ENCODE measurements around the gene BAIAP3. TPM values are rescaled to one million over a fixed set of nuclear protein-coding genes. Genes with fewer than 3 reads are reported as not detected.
A peak's percentile ranks its signal among the peaks of the same experiment; 100 is the strongest.
"Not testable (repeated sequence)": the region's sequence is repeated elsewhere in the genome, so short reads cannot be mapped to it uniquely, and the experiment has no call there.

Gene BAIAP3
- total RNA-seq, 3 donors from 2014 or later, result 5.6 to 14.6 (median 5.7) TPM

DNA sequence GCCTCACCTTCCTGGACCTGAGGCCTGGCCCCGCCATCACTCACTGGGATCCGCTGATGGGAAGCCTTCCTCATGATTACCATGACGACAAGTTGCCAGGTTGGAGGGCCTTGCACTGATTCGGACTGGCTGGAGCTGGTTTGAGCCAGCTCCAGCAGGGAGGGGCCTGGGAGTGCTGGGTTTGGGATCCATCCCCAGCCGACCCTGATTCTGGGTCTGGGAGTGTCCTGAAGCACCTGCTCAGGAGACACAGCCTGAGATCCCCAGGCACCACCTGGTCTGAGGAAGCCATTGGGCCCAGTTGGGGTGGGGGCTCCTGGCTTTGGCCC is 5.9 kb upstream of the BAIAP3 start:
- intact Hi-C loops (cut with DNase I, micrococcal nuclease), result no loop called here
- Histone ChIP-seq H3K9me3 (no peaks in the 10 kb centered on the region), H3K4me1 (ENCODE audit: low read depth) (peaks cover 15% of the 10 kb centered on the region), H3K4me3 (no peak overlapping the region), H3K36me3 (ENCODE audit: low read depth) (peaks cover 3% of the 10 kb centered on the region)
- DNase-seq (no peak), ATAC-seq (no peak)
- TF ChIP-seq, protein P1, sequence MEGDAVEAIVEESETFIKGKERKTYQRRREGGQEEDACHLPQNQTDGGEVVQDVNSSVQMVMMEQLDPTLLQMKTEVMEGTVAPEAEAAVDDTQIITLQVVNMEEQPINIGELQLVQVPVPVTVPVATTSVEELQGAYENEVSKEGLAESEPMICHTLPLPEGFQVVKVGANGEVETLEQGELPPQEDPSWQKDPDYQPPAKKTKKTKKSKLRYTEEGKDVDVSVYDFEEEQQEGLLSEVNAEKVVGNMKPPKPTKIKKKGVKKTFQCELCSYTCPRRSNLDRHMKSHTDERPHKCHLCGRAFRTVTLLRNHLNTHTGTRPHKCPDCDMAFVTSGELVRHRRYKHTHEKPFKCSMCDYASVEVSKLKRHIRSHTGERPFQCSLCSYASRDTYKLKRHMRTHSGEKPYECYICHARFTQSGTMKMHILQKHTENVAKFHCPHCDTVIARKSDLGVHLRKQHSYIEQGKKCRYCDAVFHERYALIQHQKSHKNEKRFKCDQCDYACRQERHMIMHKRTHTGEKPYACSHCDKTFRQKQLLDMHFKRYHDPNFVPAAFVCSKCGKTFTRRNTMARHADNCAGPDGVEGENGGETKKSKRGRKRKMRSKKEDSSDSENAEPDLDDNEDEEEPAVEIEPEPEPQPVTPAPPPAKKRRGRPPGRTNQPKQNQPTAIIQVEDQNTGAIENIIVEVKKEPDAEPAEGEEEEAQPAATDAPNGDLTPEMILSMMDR (IDR thresholded peaks at IDR 0.05), result no peak

DNA sequence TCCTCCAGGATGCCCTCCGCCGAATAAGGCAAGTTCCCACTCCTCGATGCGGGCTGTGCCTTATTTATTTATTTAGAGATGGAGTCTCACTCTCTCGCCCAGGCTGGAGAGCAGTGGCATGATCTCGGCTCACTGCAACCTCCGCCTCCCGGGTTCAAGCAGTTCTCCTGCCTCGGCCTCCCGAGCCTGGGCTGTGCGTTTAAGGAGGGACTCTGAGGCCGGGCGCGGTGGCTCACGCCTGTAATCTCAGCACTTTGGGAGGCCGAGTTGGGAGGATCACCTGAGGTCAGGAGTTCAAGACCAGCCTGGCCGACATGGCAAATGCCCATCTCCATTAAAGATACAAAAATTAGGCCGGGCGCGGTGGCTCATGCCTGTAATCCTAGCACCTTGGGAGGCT is 5.3 kb upstream of the BAIAP3 start:
- DNase-seq; intact Hi-C loops (cut with DNase I, micrococcal nuclease); H3K9me3 ChIP-seq; ATAC-seq; H3K4me3 ChIP-seq; H3K36me3 ChIP-seq (ENCODE audit: low read depth): not testable (repeated sequence)
- H3K4me1 ChIP-seq (ENCODE audit: low read depth), result peaks cover 15% of the 10 kb centered on the region

DNA sequence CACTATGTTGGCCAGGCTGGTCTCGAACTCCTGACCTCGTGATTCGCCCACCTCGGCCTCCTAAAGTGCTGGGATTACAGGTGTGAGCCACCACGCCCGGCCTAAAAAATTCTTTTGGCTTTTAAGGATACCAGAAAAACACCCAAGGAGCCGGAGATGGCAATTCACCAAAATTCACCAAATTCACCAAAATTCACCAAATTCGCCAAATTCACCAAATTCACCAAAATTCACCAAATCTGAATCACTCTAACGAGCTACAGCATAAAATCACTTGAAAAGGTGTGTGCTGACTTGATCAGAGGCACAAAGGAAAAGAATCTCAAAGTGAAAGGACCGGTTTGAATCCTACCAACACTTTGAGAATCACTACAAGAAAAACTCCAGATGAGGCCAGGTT is 4.5 kb upstream of the BAIAP3 start:
- H3K9me3 ChIP-seq; DNase-seq; H3K4me3 ChIP-seq; intact Hi-C loops (cut with DNase I, micrococcal nuclease); H3K36me3 ChIP-seq (ENCODE audit: low read depth); ATAC-seq: not testable (repeated sequence)
- H3K4me1 ChIP-seq (ENCODE audit: low read depth), result peaks cover 19% of the 10 kb centered on the region

DNA sequence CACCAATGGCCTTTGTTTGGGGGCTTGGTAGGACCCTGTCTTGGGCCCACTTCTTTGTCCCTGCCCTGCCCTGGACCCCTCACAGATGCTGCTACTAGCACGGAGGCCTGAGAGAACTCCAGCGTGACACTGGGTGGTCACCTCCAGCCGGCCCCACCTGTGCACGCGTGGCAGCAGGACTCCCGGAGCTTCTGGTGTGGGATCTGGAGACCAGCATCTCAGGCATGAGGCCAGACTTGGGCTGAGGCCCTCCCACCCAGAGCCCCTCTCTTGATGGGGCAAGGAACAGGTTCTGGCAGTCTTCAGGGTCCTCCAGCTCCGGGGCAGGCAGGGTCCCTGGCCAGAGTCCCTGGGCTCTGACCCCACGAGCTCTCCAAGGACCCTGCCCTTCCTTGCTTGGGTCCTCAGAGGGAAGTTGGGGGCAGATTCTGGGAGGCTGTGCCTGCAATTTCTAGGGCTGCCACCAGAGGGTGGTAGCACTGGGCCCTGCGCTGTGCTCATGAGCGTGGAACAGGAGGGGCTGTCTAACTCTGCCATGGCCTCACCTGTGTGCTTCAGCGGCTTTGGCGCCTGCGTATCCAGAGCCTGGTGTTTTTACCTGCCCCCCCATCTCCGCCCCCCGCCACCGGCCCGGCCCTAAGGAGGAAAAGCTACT is 3.1 kb upstream of the BAIAP3 start:
- intact Hi-C loops (cut with DNase I, micrococcal nuclease), result no loop called here
- Histone ChIP-seq H3K4me1 (ENCODE audit: low read depth) (peaks cover 24% of the 10 kb centered on the region), H3K4me3 (no peak overlapping the region), H3K36me3 (ENCODE audit: low read depth) (no peaks in the 10 kb centered on the region), H3K9me3 (no peaks in the 10 kb centered on the region)
- ATAC-seq, result no peak
- no peak for DNase-seq
- TF ChIP-seq, protein P1 (IDR thresholded peaks at IDR 0.05), result peak; percentile 27

DNA sequence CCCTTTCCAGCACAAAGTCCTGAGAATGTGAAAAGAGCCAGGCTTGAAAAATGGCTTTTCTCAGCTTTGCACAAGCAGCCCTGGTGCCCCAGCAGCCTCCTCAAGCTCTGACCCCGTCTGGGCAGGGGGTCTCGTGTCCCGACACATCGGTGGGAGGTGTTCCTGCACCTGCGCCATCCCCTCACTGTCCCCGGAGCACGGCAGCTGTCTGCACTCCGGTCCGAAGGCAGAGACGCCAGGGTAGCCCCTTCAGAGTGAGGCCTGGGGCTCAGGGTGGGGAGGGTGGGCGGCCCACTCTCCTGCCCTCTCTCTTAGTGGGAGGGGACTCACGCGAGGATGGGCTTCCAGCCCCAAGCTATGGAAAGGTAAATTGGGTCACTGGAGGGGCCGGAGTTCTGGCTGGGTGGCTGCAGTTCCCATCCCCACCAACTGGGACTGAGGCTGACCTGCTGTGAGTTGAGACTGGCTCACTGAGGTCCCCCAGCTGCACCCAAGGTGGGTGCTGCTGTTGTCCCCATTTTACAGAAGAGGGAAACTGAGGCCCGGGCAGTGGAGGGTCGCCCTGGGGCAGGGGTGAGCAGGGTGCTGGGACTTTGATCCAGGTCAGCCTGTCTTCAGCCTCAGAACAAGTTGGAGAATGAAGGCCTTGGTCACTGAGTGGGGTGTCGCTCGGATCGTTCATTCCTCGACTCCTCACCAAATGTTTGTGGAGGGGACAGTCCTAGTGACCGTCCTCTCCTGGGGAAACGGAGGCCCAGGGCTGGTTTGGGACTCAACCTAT is 2.3 kb upstream of the BAIAP3 start:
- TF ChIP-seq, protein P1 (IDR thresholded peaks at IDR 0.05), result no peak
- peaks cover 24% of the 10 kb centered on the region for H3K4me1 ChIP-seq (ENCODE audit: low read depth)
- no peak for ATAC-seq
- H3K36me3 ChIP-seq (ENCODE audit: low read depth), result no peaks in the 10 kb centered on the region
- intact Hi-C loops (cut with DNase I, micrococcal nuclease), result no loop called here
- no peak overlapping the region for H3K4me3 ChIP-seq
- no peak for DNase-seq
- H3K9me3 ChIP-seq, result no peaks in the 10 kb centered on the region

DNA sequence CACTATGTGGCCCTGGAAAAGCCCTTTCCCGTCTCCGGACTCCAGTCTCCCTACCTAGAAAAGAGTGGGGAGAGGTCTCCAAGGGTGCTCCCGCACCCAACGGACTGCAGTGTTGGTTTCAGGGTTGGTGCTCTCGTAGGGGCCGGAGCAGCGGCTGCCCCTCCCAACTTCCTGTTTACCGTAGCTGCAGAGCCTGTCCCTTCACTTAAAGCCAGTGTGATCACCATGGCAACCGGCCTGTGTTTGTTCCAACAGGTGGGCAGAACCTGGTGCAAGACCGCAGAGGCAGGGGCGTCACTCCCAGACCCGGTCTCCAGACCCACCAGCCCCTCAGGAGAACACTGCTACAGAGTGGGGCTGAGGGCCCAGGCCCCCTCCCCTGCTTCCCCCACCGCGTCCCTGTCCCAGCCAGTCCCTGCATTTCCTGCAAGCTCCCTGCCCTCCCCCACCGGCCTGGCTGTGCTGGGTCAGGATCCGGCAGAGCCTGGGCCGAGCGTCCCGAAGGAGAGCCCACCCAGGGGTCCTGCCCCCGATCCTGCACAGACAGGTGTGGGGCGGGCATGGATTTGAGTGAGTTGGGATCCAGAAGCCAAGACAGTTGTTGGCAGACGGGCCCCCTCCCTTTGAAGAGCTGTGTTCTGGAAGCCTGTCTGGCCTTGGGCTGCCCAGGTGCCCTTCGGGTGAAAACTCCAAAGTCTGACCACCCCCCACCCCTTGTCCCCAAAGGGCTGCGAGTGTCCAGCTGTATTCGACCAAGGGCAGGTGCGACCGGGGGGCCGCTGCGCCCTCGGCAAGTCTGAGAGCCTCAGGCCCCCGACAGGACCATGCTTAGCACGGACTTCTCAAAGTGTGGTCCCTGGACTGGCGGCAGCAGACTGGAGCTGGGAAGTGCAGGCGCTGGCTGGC is 1.5 kb upstream of the BAIAP3 start:
- Histone ChIP-seq H3K4me3 (no peak overlapping the region), H3K36me3 (ENCODE audit: low read depth) (no peaks in the 10 kb centered on the region), H3K9me3 (no peaks in the 10 kb centered on the region), H3K4me1 (ENCODE audit: low read depth) (peaks cover 24% of the 10 kb centered on the region)
- TF ChIP-seq, protein P1 (IDR thresholded peaks at IDR 0.05), result no peak
- intact Hi-C loops (cut with DNase I, micrococcal nuclease), result no loop called here
- peak; percentile 67 to 86 (median 77) for DNase-seq
- ATAC-seq, result peak; percentile 79
